Mesenteric fat pad (tissue), 1 donor: ENCODE results near the gene GFOD2. TPM values are rescaled to one million over a fixed set of nuclear protein-coding genes. Genes with fewer than 3 reads are reported as not detected.
A peak's percentile ranks its signal among the peaks of the same experiment; 100 is the strongest.

Experiments
- DNase-seq: peaks from one replicate; pipeline ENCODE4 v3.0.0-alpha.2; 2020; ENCODE audit warnings: low spot score
- total RNA-seq: library from RNA; stranded (reverse); fragmentation: NEBNext Ultra II Directional; extraction: Animal tissue kit (Norgen Biotek cat#: 25700); gene quantifications from one replicate; pipeline ENCODE4 v1.2.1, GENCODE V29; 2021
- donor health status: DM: yes; HTN: yes; CAD: no.

GFOD2 gene
- total RNA-seq, 1 donor from 2014 or later: 16.7 TPM

DNA sequence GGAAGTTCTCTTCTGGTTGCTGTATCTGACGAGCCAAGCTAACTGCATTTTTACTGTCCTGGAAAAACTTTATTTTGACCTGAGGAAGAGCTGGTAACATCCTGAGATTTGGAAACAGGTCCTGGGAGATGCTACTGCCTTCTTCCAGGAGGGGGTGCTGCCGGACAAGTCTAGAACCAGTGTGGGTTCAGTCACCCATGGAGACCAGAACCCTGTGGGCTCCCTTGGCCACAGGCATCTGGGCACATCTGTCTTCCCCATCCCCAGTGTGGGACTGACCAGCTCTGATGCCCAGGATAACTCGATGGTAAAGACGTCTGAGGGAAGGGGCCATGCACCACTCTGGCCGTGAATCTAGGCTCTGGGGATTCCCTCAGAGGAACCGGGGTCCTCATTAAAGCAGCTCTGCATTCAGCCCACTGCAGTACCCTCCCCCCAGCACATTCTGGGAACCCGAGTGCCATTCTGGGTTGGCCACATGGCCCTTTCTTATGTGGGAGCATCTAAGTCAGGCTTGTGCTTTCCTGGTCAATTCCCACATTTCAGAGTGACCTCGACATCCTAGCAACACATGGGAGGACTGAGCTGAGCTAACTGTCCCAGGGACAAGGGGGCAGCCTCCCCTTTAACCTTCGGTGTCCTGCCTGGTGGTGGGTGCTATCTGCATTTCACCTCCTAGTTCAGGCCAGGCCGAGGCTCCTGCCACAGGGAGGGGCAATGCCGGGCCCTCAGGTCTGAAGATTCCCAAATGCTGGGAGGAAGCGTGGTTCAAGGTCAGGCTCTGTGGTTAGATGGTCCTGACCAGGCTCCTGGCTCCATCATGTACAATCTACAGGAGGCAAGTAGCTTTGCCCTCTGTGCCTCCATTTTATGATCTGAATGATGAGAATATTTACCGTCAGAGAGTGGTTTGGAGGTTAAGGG lies 46.1 kb downstream of the GFOD2 start:
- no peak for DNase-seq

DNA sequence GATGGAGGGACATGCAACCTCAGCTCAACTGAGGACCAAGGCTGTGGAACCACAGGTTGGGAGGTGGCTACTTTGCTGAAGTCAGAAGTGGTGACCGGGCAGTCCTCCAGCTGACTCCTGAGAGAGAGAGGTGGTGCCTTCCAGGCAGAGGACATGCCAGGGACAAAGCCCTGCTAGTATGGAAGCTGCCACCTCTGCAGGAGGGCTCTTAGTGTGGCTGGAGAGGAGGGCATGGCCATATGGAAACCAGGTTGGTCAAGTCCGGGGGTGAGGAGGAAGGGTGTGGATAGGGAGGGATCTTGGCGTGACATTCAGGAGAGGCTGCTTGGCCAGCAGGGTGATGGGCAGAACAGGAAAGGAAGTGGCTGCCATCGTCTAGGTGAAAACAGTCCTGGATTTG lies 46.8 kb downstream of the GFOD2 start:
- DNase-seq: no peak

DNA sequence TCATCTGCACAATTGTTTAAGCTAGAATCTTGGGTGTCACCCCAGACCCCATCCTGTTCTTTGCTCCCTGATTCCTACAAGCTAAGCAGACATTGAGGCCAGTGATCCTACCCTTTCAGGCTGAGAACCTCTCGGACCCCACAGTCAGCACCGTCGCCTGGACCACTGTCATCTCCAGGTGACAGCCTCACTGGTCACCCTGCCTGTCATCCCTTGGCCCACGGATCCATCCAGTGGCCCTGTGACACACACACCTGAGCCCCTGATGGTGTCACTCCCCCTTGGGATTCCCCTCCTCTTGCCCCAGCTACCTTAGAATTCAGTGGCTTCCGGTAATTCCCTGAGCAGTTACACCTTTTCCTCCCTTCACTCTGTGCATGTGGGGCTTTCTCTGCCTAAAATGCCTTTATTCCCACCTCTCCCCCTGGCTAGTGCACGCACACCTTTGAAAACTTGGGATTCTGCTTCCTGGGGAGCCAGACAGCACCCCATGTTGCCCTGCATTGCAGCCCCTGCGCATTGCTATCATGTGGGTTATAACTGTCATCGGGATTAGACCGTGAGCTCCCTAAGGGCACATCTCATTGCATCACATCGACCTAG lies 49.5 kb downstream of the GFOD2 start:
- DNase-seq: no peak

DNA sequence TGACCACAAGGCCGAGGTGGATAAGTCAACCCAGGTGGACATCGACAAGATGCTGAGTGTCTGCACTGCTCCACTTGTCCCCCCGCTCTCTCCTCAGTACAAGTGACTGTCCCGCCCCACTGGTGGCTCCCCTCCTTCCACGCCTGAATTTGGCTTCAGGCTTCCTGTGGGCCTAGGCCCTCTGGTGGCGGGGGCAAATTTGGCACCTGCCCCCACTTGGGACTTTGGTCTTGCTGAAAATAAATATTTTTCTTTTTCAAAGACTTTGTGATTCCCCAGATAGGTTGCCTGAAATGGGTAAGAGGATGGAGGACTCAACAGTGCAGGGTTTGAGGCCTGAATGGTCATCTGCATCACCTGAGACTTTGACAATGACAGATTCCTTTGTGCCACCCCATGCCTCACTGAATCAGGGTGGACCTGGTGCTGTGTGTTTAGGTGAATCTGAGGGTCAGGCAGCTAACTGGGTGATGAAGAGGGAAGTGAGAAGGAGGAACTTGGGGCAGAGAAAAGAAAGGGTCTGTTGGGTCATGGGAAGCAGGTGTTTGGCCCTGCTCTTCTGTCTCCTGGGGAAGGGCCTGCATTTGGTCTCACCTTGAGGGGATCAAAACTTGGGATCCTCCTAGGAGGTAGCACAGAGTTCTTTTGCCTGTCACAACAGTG lies 50.5 kb downstream of the GFOD2 start:
- no peak for DNase-seq

DNA sequence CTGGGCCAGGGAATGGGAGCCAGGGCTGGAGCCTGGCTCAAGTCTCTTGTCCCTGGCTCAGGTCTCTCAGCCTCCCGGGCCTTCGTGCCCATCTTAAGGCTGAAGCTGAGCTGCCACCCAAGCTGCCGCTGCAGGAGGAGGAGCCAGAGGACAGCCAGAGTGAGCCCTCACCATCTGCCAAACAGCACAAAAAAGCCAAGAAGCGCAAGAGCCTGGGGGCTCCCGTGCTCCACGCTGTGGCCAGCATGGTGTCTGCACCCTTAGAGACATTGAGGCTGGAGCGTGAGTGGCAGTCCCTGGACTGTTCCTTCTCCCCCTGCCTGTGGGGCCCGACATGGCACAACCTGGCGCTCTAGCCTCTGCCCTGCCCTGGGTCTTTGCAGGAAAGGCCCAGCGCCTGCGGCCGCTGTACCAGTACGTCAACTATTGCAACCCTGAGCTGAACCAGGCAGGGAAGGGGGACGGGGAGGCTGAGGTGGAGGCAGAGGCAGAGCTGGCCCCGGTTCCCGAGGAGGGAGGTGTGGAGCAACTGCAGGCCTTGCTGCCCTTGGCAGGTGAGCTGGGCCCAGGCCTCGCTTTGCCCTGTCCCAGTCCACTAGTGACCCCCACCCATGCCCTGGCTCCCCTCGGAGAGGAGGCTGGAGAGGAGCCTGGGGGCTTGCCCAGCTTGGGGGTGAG lies 51.2 kb downstream of the GFOD2 start:
- no peak for DNase-seq

DNA sequence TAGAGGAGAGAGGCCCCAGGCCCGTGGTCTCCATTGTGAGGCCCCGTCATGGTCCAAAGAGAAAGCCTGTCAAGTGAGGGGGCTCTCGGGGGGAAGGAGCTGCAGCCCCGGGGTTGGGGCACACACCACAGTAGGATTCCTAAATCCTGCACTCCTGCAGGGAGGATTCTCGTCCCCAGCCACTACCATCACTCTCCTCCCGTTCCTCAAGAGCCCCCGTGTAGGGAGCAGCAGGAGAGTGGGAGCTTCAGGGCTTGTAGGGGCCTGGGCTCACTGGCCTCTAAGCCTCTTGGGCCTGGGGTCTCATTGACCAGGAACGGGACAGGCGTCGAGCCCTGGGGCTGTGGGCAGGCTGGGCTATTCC lies 51.7 kb downstream of the GFOD2 start:
- DNase-seq: no peak

DNA sequence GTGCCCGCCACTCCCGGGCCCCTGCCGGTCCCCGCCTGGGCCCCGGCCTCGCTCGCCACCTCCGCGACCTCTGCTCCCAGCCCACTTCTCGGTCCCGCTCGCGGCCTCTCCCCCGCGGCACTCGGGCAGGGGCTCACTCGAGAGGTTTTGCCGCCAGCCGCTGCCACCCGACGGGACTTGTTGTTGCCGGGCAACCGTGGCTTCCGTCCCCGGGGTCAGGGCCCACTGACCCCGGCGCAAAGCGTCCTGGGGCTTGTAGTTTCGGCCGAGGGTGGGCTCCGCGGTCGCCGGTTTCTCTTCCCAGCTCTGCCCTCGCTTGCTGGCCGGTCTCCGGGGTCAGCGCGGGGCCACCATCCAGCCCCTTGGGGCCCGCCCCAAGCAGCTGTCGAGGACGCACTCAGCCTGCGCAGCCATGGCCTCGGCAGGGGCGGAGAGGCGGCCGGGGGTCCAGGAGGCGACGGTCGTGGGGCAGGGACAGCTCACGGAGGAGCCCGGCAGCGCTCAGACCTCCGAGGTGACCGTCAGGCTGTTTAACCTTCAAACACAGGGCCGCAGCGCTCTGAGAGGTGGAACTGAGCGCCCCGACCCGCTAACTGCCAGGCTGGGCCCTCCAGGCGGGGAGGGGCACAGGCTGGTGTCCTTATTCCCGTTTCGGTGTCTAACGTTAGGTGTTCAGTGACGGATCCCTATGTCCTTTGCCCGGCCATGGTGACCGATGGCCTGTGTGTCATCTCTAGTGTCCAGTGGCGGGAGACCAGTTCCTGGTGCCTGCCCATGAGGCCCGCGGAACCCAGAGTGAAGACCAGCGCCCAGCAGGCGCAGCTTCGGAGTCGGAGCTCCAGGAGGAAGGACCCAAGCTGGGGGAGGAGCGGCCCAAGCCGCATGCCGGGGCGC lies 52.3 kb downstream of the GFOD2 start, which contains the start of the genes C16orf86 and ENKD1:
C16orf86 (plus strand) TSS at position 256 of the 894 bp plus-strand sequence; CDS start at position 413, 157 bp downstream.
ENKD1 (minus strand) TSS at position 192 of the 894 bp plus-strand sequence. CDS start 308 bp downstream, outside the sequence.
- peak; percentile 95 for DNase-seq

DNA sequence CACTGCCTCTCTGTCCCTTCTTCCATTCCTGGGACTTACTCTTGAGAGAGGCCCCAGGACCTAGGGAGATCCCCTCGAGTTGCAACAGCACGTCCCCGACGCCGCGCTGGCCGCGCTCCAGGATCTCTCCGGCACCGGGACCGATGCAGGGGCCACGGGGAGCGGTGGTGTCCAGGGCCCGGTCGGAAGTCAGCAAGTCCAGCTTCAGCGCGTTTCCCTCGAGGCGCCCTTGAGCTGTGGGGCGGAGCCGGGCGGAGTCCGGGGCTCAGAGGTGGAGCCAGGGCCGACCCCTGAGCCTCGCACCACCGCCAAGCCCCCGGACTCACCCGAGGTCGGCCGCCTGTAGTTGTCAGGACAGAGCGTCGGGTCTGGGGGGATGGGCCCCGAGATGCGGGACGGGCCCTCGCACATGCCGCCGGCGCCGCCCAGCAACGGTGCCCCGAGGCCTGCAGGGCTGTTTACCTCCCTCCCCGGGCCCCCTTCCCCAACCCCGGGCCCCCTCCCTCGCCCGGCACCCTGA lies 53.0 kb downstream of the GFOD2 start:
- no peak for DNase-seq

DNA sequence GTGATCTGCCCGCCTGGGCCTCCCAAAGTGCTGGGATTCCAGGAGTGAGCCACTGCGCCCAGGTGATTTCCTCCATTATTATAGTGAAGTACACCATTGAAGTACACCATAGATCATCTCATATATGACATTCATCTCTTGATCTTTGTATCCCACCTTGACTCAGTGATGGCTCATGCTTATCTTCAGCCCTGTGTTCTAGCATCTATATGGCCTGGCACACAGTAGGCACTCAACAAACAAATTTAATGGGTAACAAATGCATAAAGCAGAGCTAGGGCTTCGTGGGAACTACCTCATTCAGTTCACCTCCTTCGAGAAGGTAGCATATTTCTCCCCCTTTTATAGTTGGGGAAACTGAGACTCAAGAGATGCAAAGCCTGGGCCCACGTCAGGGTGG lies 53.5 kb downstream of the GFOD2 start:
- no peak for DNase-seq

DNA sequence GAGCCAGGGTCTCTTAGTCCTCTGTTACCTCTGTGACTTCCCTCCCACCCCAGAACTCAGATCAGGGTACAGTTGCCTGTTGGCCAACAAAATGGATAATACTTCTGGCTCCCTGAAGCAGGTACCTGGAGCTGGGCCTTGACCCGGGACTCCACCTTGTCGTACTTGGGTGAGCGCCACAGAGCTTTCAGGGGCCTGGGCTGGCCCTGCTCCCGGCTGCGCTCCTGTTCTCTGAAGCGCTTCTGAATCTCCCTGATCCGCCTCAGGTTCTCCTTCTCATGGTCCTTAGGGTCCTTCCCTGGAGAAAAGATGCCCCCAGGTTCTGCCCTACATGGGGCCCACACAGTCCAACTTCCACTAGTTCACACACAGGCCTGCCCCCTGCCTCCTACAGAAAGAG lies 54.2 kb downstream of the GFOD2 start:
- no peak for DNase-seq

DNA sequence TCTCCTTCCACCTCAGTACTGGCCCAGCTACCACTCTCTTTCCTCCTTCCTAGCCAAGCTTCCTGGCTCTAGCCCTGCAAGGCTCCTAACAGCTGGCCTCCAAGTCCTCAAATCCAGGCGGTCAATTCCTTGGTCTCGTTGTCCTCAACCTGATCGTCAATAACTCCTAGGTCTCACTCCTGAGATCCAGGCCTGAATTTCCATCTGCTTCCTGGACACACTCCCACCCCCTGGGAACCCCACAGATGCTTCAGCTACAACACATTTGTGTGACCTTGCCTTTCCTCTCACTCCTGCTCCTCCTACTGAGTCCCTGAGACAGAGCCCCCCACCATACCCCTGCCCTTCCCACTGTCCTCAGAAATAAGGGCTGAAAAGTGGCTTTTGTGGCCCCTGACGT lies 54.9 kb downstream of the GFOD2 start:
- DNase-seq: no peak

DNA sequence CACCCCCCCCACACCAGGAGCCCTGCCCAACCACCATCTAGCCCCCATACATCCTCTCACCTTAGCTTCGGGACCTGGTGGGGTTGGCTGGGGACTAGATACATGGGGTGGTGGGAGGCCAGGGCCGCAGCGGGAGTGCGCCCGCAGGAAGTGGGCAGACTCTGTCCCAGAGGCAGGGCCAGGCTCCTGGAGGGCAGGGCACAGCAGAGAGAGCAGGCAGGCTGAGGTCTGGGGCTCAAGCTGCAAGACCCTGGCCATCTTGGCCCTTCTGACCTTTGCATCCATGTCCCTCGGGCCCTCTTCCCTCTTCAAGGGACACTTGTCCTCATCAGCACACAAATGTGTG lies 55.3 kb downstream of the GFOD2 start:
- DNase-seq: no peak

DNA sequence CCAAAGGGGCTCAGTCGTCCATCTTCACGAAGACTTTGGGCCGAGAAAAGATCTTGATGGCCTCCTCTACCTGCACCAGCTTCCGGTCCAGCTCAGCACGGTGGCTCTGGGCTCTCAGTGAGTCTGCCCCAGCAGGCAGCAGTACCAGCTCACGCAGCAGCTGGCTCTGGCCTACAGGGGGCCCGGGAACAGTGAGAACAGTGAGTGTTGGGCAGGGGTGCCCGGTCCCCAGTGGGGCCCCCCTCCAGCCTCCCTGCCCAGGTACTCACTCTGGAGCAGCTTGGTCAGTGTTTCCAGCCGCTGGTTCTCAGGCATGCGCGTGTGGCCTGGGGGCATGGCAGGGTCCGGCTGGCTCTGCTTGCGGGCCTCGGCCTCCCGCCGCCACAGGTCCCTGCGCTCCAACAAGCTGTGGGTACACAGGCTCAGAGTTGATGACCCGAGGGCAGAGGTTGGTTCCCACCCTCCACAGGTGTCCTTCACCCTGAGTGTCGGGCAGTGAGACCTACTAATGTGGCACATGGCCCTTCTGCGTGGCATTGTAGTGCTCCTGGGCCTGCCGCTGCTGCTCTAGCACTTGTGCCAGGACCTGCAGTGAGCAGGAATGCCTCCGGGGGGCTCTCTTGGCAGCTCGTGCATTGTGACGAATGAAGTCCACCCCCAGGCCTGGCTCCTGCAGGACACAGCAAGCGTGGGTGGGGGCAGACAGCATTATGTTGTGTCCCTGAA lies 55.8 kb downstream of the GFOD2 start:
- no peak for DNase-seq

DNA sequence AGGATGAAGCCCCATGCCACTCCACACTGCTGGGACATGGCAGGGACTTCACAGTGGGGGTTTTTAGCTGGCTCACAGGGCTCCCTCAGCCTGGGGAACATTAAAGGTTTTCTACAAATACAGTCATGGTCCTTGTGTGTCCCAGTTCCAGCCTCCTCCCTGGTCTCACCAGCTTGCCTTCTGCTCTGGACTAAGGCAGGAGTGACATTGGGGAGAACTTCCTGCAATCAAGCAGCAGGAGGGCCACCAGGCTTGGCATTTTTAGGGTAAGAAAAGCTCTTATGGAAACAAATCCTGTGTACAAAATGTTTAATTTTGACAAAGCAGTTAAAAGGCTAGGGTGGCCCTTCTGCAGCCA lies 56.5 kb downstream of the GFOD2 start:
- no peak for DNase-seq

DNA sequence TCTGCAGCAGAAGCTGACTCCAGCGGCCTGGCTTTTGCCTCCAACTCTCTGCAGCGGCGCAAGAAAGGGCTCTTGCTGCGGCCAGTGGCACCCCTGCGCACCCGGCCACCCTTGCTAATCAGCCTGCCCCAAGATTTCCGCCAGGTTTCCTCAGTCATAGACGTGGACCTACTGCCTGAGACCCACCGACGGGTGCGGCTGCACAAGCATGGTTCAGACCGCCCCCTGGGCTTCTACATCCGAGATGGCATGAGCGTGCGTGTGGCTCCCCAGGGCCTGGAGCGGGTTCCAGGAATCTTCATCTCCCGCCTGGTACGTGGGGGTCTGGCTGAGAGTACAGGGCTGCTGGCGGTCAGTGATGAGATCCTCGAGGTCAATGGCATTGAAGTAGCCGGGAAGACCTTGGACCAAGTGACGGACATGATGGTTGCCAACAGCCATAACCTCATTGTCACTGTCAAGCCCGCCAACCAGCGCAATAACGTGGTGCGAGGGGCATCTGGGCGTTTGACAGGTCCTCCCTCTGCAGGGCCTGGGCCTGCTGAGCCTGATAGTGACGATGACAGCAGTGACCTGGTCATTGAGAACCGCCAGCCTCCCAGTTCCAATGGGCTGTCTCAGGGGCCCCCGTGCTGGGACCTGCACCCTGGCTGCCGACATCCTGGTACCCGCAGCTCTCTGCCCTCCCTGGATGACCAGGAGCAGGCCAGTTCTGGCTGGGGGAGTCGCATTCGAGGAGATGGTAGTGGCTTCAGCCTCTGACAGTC lies 57.0 kb downstream of the GFOD2 start:
- DNase-seq: no peak

DNA sequence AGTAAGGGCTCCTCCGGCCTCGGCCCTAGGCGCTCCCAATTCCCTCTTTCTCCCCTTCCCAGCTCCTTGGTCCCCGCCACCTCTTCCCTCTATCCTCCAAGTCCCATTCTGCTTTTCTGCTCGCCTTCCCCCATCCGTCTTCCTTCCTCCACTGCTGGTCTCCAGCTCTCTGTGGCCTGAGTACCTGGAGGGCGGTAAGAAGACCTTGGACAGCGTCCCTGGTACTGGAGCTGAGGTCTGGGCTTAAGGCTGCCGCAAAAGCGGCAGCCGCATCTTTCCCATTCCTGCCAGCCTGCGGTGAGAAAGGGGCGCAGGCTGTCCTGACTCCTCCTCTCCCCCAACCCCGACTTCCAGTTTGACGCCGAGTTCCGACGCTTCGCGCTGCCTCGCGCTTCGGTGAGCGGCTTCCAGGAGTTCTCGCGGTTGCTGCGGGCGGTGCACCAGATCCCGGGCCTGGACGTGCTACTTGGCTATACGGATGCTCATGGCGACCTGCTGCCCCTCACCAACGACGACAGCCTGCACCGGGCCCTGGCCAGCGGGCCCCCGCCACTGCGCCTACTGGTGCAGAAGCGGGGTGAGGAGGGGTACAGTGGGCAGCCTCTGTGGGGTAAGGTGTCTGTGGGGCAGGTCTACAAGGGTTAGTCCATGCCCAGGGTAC lies 57.9 kb downstream of the GFOD2 start:
- DNase-seq: no peak

DNA sequence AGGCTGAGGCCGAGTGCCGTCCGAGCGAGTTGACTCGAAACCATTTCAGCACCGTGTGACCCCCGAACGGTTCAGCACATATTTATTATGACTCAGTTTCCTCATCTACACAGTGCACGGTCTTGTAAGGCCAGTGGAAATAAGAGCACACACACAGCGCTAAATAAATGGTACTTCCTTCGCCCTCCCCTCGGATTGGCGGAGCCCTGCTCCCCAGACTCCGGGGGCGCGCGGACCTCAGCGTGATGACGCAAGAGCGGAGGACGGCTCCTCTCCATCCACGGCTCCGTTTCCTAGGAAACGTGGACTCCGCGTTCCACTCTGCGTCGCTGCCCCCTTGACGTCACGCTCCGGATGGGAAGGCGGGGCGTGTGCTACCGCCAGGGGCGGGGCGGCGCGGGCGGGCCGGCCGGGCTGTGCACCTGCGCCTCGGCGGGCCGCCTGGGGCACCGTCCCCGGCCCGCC lies 58.5 kb downstream of the GFOD2 start, which contains the start of gene PARD6A:
PARD6A (plus strand) TSS at position 397 of the 465 bp plus-strand sequence. CDS start 79 bp downstream, outside the sequence.
- DNase-seq: peak; percentile 99
